ENCODE results near the gene IL12RB2.

DNA sequence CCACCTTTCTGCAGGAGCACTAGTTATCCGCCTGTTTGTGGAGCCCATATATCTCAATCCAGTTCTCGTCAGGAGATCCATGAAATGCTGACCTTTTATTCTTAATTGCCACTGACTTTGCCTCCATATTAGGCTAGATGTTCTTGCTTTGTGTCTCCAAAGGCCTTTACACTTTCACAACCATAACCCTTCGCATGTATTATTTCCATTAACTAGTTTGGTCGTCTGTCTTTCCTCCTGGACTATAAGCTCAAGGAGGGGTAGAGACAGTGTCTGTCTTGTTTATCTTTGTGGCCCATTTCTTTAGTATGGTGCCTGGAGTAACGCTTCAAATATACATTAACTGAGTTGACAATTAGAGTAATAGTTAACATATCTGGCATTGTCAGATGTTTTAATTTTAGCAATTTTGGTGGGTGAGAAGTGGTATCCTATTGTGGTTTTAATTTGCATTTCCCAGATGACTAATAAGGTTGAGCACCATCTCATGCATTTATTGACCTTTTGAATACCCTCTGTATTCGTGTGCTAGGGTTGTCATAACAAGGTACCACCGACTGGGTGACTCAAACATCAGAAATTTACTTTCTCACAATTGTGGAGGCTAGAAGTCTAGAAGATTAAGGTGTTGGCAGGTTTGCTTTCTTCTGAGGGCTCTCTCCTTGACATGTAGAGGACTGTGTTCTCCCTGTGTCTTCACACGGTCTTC, 21.7 kb upstream of the IL12RB2 start:
- TF ChIP-seq, protein P1, sequence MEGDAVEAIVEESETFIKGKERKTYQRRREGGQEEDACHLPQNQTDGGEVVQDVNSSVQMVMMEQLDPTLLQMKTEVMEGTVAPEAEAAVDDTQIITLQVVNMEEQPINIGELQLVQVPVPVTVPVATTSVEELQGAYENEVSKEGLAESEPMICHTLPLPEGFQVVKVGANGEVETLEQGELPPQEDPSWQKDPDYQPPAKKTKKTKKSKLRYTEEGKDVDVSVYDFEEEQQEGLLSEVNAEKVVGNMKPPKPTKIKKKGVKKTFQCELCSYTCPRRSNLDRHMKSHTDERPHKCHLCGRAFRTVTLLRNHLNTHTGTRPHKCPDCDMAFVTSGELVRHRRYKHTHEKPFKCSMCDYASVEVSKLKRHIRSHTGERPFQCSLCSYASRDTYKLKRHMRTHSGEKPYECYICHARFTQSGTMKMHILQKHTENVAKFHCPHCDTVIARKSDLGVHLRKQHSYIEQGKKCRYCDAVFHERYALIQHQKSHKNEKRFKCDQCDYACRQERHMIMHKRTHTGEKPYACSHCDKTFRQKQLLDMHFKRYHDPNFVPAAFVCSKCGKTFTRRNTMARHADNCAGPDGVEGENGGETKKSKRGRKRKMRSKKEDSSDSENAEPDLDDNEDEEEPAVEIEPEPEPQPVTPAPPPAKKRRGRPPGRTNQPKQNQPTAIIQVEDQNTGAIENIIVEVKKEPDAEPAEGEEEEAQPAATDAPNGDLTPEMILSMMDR (IDR thresholded peaks at IDR 0.05): no peak
- no peak for TF ChIP-seq ZFX (IDR thresholded peaks at IDR 0.05; ENCODE audit: borderline replicate concordance)
